ENCODE measurements around the gene ID1. TPM values are rescaled to one million over a fixed set of nuclear protein-coding genes. Genes with fewer than 3 reads are reported as not detected.
A peak's percentile ranks its signal among the peaks of the same experiment; 100 is the strongest.
"Not testable (repeated sequence)": the region's sequence is repeated elsewhere in the genome, so short reads cannot be mapped to it uniquely, and the experiment has no call there.

ID1 gene
- total RNA-seq, 1 experiment from 2014 or later = 1,848 TPM

DNA sequence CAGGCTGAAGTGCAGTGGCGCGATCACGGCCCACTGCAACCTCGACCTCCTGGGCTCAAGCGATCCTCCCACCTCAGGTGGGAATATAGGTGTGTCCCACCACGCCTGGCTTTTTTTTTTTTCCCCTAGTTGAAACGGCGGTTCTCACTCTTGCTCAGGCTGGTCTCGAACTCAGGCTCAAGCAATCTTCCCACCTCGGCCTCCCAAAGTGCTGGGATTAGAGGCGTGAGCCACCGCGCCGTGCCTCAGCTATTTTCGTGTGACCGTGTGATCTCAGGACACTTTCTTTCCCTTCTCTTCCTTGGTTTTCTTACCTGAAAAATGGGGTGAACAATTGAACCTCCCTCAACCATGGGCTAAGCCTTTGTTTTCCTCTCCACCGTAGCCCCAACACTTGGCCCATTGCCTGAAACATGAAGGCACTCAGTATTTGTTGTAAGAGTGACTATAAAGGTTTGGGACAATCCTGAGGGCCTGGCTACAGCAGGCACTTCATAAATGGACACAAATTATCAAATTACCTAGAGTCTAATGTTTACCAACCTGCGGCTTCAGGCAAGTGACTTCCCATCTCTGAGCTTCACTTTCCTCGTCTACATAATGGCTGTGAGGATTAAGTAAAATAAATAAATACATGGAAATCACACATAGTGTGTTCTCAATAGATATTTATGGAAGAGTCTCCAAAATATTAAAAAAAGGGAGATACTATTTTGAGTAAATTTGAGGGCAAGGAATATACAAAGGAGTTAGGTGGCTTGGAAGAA is 31.4 kb upstream of the ID1 start:
- DNase-seq (ENCODE audit: low spot score) = peak; percentile 82

DNA sequence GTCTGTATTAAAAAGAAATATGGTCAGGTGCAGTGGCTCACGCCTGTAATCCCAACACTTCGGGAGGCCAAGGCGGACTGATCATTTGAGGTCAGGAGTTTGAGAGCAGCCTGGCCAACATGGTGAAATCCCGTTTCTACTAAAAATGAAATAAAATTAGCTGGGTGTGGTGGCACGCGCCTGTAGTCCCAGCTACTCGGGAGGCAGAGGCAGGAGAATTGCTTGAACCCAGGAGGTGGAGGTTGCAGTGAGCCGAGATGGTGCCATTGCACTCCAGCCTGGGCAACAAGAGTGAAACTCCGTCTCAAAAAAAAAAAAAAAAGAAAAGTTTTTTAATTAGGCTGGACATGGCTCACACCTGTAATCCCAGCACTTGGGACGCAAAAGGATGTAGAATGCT is 30.1 kb upstream of the ID1 start:
- not testable (repeated sequence) for DNase-seq (ENCODE audit: low spot score)

DNA sequence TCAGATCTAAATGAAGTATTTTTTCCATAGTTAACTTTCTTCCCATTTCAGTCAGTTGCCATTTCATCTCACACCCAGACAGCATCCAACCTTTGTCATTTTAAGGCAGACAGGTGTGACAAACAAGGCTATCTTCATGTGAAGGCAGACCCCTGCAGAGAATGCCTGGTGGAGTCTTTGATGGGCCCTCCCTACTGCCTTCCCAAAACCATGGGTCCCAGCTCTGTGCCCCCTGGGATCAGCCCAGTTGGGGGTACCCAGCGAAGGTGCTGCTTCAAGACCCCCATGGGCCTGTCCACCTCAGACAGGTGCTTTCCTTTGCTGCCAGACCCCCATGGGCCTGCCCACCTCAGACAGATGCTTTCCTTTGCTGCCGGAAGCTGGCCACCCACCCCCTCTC is 28.3 kb upstream of the ID1 start:
- DNase-seq (ENCODE audit: low spot score) = no peak

DNA sequence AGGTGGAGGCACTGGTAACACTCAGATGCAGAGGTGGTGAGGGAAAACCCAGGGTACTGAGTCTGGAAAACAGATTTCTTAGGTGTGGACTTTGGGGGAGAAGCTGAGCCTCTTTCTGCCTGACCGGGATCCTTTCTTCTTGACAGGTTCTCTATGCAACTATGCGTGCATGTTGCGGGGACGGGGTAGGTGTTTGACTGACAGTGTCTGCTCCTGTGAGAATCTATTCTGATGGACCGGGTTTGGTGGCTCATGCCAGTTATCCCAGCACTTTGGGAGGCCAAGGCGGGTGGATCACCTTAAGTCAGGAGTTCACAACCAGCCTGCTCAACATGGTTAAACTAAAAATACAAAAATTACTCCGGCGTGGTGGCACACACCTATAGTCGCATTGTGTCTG is 27.9 kb upstream of the ID1 start:
- DNase-seq (ENCODE audit: low spot score) = no peak

DNA sequence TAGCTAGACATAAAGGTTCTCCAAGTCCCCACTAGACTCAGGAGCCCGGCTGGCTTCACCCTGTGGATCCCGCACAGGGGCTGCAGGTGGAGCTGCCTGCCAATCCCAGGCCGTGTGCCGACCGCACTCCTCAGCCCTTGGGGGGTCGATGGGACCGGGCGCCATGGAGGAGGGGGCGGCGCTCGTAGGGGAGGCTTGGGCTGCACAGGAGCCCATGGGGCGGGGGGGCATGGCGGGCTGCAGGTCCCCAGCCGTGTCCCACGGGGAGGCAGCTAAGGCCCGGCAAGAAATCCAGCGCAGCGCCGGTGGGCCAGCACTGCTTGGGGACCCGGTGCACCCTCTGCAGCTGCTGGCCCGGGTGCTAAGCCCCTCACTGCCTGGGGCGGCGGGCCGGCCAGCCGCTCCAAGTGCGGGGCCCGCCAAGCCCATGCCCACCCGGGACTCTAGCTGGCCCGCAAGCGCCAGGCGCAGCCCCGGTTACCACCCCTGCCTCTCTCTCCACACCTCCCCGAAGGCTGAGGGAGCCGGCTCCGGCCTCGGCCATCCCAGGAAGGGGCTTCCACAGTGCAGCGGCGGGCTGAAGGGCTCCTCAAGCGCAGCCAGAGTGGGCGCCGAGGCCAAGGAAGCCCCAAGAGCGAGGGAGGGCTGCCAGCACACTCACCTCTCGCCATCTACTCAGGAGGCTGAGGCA is 26.5 kb upstream of the ID1 start:
- DNase-seq (ENCODE audit: low spot score) = no peak

DNA sequence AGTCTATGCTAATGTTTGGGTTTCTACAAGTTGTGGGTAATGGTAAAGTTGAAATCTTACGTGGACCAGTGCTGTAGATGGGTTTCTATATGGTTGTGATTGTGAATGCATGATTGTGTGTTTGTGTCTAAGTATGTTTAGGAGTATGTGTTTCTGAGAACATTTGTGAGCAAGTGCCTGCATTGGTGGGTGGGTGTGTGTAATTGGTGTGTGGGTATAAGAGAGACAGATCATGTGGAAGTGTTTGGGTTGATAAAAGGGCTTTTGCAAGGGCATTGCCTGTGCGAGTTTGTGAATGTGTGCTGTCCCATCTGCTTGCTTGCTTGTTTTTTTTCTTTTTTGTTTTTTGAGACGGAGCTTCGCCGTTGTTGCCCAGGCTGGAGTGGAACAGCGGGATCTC is 25.8 kb upstream of the ID1 start:
- no peak for DNase-seq (ENCODE audit: low spot score)

DNA sequence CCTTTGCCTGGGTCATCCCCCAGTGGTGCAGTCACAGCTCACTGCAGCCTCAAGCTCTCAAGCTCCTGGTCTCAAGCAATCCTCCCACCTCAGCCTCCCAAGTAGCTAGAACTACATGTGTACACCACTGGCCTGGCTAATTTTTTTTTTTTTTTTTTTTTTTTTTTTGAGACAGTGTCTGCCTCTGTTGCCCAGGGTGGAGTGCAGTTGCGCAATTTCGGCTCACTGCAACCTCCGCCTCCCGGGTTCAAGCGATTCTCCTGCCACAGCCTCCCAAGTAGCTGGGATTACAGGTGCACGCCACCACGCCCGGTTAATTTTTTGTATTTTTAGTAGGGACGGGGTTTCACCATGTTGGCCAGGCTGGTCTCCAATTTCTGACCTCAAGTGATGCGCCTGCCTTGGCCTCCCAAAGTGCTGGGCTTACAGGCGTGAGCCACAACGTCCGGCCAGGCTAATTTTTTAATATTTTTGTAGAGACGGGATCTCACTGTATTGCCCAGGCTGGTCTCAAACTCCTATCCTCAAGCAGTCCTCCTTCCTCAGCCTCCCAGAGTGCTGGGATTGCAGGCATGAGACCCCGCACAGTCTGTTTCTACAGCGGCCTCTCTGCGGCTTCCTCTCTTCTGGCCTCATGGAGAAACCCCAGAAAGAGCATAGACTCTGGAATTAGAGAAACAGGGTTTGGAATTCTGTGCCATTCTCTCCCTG is 25.0 kb upstream of the ID1 start:
- DNase-seq (ENCODE audit: low spot score) = not testable (repeated sequence)

DNA sequence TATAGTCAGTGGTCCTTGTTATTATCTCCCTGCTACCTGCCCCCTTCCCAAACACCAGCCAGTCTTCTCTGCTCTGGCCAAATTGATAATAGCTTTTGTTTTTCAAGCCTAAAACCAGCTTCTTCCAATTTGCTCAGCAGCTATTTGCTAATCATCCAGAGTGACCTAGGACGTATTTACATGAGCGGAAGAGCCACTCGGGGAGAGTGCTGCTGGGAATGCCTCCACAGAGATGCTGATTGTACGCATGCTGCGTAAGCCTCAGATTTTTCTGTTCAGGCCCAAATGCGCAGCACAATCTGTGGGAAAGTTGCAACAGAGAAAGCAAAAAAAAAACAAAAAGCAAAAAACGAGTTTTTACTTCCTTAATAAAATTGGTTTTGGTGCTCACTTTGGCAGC is 24.4 kb upstream of the ID1 start:
- DNase-seq (ENCODE audit: low spot score) = no peak

DNA sequence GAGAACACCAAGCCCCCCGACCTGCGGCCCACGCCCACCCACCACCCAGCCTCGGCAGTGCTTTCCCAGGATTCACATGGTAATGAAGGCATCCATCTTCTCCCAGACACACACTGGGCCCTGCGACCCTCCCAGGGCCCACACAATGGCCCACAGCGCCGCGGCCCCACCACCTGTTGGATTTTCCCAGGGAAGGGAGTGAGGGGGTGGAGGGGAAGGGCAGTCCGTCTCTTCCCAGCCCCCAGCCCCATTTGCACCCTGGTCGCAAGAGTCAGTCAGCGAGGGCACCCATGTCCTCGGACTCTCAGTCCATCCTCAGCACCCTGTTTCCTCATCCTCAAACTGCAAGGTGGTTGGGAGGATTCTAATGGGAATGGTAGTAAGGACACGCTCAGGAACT is 23.7 kb upstream of the ID1 start:
- DNase-seq (ENCODE audit: low spot score) = no peak

DNA sequence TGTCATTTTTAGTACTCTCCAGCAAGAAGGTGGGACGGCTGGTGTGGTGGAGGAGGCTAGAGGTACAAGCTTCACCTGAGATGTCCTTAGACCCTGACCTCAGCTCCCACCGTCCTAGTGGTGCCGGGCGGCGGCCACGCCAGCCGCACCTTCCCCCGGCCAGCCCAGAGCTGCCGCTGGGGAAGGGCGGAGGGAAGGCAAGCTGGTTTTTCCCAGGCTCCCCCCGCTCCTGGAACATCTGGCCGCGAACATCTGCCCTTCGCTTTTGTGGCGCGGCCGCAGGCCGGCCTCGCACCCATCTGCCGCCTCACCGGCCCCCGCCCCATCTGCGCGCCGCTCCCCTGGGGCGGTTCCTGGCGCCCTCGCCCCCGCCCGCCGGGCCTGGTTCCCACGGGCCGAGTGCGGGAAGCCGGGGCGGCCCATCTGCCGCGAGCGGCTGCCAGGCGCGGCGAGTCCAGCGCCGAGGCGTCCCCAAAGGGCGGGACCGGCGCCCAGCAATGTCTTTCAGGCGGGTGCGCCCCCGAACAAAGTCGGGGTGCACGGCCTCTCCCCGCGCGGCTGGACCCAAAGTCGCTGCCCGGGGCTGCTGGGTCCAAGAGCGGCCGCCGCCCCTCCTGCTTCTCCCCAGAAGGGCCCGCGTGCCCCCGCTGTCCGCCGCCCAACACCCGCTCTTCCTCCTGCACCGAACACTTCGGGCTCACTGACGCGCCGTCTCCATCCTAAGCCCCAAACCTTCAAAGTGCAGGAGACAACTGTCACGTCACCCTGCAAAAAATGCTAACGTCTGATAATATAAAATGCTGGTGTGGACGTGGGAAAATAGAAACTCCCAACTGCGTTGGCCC is 17.3 kb upstream of the ID1 start:
- DNase-seq (ENCODE audit: low spot score) = peak; percentile 40

DNA sequence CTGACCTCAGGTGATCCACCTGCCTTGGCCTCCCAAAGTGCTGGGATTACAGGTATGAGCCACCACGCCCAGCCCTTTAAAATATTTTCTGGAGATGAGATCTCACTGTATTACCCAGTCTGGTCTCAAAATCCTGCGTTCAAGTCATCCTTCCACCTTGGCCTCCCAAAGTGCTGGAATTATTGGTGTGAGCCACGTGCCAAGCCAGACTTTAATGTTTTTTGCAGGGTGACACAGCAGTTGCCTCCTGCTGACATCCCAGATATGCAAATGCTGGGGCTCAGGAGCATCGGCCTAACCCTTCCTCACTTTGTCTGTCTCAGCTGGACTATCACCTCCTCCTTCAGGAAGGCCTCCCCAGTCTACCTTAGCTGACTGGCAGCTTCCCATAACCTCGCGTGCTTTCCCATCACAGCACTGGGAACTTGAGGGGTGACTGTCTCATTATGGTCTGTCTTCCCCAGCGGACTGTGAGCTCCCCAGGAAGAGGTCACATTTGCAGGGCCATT is 14.3 kb upstream of the ID1 start:
- no peak for DNase-seq (ENCODE audit: low spot score)

DNA sequence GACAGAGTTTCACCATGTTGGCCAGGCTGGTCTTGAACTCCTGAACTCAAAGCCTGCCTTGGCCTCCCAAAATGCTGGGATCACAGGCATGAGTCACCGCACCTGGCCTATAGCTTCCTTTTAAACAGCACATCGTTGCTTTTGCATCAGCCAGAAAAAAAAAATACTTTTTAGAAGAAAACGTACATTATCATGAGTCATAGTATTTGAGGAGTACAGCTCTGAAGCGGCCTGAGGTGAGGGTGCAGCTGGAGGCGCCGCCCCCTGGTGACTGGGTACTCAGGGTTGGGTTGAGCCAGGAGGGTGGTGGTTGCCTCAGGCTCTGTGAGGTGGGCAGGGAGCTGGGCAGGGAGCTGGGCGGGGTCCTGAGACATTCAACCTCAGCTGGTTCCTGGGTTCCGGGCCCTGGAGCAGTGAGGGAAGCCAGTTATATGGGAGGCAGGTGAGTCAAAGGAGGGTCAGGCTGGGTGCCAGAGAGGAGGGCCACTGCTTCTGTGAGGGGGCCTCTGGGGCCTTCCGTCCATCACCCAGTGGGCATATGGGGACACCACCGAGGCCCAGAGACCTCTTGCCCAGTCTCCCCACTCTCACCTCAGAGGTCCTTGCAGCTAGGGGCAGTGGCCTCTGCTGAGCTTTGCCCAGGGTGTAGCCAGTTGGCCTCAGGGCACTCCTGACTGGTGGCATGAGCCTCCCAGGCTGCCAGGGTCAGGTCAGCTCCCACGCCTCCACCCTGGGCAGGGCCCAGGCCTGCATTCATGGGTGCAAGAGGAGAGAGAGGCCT is 11.7 kb upstream of the ID1 start:
- DNase-seq (ENCODE audit: low spot score) = peak; percentile 99

DNA sequence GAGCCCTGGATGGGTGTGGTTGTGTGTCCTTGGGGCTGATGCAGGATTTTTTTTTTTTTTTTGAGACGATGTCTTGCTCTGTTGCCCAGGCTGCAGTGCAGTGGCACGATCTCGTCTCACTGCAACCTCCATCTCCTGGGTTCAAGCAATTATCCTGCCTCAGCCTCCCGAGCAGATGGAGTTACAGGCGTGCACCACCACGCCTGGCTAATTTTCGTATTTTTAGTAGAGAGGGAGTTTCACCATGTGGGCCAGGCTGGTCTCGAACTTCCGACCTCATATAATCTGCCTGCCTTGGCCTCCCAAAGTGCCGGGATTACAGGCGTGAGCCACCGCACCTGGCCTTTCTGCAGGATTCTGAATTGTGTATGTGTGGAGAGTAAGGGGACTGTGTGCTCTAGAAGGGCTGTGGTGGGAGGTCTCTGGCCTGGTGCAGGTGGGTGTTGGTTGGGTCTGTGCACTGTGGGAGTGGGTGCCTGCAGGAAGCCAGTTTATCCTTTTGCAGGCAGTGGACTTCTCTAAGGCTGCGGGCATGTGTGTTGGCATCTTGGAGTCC is 11.0 kb upstream of the ID1 start:
- no peak for DNase-seq (ENCODE audit: low spot score)

DNA sequence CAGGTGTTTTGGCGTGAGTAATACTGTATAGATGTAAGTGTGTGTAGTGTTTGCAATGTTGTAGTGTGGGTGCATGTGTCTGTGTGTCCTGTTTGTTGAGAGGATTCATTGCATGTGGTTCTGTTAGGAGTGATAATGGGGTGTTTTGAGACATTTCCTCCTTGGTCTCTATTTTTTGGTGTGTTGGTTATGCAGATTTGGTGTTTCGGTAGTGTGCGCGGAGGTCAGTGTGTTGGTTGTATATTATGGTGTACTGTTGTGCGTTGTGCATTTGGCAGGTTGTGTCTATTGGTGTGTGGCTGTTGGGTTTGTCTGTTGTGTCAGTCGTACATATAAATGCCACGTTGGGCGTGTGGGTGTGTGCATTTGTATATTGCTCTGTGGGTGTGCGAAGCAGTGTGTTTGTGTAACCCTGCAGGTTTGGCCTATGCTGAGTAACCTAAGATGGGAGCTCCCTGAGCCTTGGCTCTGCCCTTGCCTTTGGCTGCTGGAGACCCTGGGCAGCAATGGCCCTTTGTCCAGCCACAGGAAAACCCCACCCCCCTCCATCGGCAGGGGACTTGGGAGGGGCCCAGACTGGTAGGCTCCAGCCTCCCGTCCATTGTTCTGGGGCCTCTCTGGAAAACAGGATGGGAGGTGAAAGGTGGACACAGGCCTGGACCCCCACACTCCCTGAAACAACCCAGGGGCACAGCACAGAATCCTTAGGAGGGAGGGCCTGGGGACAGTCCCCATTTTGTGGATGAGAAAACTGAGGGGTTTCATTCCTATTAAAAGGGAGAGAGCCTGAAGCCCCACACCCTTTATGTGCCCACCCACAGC is 10.3 kb upstream of the ID1 start:
- DNase-seq (ENCODE audit: low spot score) = no peak

DNA sequence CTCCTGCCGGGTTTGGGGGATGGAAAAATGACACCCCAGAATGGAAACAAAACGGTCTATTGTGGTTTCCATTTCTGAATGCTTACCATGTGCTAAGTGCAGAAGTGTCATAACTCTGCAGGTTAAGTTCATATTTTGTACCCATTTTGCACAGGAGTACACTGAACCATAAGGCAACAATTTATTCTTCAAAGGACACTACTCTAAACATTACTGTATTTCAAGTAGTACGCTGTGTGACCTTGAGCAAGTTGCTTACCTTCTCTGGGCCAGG is 9.8 kb upstream of the ID1 start:
- DNase-seq (ENCODE audit: low spot score) = no peak

DNA sequence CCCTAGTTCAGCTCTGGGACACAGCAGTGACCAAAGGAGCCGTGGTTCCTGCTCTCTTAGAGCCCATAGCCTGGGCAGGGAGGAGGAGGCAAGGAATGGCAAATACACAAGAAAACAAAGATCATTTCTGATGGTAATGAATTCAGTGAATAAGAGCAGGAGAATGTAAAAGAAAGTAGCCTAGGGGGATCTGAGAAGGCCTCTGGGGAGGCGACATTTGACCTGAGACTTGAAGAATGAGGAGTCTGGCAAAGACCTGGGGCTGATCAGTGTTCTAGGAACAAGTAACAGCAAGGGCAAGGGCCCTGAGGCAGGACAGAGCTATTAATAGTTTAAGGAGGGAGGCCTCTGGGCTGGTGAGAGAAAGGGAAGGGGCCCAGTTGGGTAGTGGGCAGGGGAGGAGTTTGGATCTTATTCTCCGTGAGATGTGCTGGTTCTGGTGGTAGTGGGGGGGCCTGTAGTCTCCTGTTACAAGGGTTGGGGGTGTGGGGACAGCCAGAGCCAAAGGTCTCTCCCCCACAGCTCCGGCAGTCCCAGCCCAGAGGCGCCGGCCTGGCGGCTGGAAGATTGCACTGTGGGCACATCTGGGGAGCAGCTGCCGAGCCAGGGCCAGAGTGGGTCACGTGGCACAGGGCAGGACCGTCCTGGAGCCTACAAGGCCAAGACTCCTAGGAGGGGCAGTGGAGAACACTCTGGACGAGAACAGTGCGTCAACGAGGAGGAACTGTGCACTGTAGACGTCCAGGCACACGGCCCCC is 9.3 kb upstream of the ID1 start:
- peak; percentile 45 for DNase-seq (ENCODE audit: low spot score)

DNA sequence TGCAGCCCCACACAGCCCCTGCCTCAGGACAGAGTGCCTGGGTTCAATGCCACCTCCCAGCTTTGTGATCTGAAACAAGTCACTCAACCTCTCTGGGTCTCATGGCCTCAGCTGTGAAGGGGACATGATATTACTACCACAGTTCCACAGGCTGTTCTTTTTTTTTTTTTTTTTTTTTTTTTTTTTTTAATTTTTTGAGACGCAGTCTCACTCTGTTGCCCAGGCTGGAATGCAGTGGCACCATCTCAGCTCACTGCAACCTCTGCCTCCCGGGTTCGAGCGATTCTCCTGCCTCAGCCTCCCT is 8.7 kb upstream of the ID1 start:
- not testable (repeated sequence) for DNase-seq (ENCODE audit: low spot score)

DNA sequence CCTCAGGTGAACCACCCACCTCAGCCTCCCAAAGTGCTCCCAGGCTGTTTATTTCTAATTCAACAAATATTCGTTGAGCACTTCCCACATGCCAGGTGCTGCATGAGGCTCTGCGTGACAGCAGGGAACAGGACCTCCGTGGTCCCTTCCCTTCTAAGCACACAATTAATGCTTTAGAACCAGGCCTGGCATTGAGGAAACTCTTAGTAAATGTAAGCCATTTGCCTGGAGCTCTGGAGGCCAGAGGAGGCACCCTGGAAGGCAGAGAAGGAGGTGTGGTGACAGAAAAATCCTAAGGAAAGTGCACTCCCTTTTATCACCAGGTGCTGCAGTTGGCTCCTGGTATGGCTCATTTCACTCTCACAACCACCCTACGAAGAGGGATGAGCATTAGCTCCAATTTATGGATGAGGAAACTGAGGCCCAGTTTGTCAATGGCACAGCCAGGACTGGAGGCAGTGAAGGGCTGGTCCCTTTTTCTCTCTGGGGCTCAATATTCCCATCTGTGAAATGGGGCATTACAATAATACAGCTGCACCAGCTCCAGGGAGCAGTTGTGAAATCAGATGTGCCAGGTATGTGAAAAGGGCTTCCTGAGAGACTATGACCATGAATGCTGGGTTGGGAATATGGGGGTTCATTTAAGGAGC is 8.1 kb upstream of the ID1 start:
- no peak for DNase-seq (ENCODE audit: low spot score)

DNA sequence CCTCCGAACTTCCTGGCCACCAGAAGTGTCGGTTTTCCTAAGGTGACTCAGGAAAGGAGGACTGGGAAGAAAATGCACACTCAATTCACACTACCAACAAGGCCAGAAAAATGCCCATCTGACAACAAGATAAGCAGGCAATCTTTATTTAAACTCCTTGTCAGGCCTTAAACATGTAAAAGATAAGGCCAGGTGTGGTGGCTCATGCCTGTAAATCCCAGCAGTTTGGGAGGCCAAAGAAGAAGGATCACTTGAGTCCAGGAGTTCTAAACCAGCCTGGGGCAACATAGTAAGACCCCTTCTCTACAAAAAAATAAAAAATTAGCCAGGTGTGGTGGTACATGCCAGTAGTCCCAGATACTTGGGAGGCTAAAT is 7.6 kb upstream of the ID1 start:
- DNase-seq (ENCODE audit: low spot score) = no peak

Measured in HT-29 (cell line).